BE2C (cell line): ENCODE measurements around the gene THEMIS2.
"Not testable (repeated sequence)": the region's sequence is repeated elsewhere in the genome, so short reads cannot be mapped to it uniquely, and the experiment has no call there.

ENCODE experiments used
- DNase-seq: peaks from one replicate; pipeline ENCODE4 v3.0.0-alpha.2; 2020
- H3K27me3 ChIP-seq: fragments of 250-450 bp; sonication (Bioruptor Pico); 2 replicates; pipeline ENCODE4 v1.5.1; 2020; ENCODE audit warnings: mild to moderate bottlenecking
- H3K36me3 ChIP-seq: fragments of 250-450 bp; sonication (Bioruptor Pico); 2 replicates; pipeline ENCODE4 v1.5.1; 2020; ENCODE audit warnings: mild to moderate bottlenecking
- H3K4me1 ChIP-seq: fragments of 250-450 bp; sonication (Bioruptor Pico); 2 replicates; pipeline ENCODE4 v1.5.1; 2020
- H3K4me3 ChIP-seq: 2 replicates; pipeline ENCODE4 v1.5.1; 2011; ENCODE audit warnings: low read depth, low read length
- H3K9me3 ChIP-seq: fragments of 250-450 bp; sonication (Bioruptor Pico); 2 replicates; pipeline ENCODE4 v1.5.1; 2020
- CTCF ChIP-seq: IDR thresholded peaks from 2 replicates; pipeline ENCODE4 v1.5.1; 2012; ENCODE audit warnings: mild to moderate bottlenecking, low read depth, low read length

The THEMIS2 gene

DNA sequence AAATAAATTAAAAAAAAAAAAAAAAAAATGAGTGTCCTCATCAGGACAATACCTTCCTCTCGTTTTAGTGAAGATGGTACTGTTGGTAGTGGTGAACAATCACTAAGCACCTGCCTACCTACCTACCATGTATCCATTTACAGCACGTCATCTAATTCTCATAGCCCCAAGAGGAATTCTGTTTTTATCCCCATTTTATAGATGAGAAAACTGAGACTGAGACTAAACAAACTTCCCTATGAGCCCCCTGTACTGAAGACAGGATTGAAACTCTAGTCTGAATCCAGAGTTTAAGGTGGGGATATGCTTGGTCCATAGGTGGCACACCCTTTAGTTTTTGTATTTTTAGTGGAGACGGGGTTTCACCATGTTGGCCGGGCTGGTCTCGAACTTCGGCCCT lies 17.3 kb upstream of the THEMIS2 start:
- Histone ChIP-seq H3K4me3 (no peak overlapping the region), H3K9me3 (no peaks in the 10 kb centered on the region), H3K4me1 (no peaks in the 10 kb centered on the region), H3K27me3 (no peaks in the 10 kb centered on the region), H3K36me3 (no peaks in the 10 kb centered on the region; the same call in none of the 2 replicates)
- no peak for DNase-seq
- TF ChIP-seq CTCF = no peak

GRCh38 chr1:27856561-27857343 lies 15.6 kb upstream of the THEMIS2 start:
- TF ChIP-seq CTCF = no peak
- H3K4me3 ChIP-seq = no peak overlapping the region
- H3K9me3 ChIP-seq = no peaks in the 10 kb centered on the region
- no peaks in the 10 kb centered on the region for H3K4me1 ChIP-seq
- H3K27me3 ChIP-seq = no peaks in the 10 kb centered on the region
- no peak for DNase-seq
- H3K36me3 ChIP-seq = no peaks in the 10 kb centered on the region

- not testable (repeated sequence) for H3K27me3 ChIP-seq, DNase-seq, H3K36me3 ChIP-seq, H3K4me3 ChIP-seq, H3K9me3 ChIP-seq, H3K4me1 ChIP-seq
These were observed 14.8 kb upstream of the THEMIS2 start for GRCh38 chr1:27857552-27857951.

- TF ChIP-seq CTCF = peak; percentile 88
- Histone ChIP-seq H3K27me3 (no peaks in the 10 kb centered on the region), H3K9me3 (no peaks in the 10 kb centered on the region), H3K4me1 (no peaks in the 10 kb centered on the region), H3K4me3 (no peak overlapping the region), H3K36me3 (no peaks in the 10 kb centered on the region)
- peak; percentile 77 for DNase-seq
These were observed 14.0 kb upstream of the THEMIS2 start for GRCh38 chr1:27858072-27858948.

DNA sequence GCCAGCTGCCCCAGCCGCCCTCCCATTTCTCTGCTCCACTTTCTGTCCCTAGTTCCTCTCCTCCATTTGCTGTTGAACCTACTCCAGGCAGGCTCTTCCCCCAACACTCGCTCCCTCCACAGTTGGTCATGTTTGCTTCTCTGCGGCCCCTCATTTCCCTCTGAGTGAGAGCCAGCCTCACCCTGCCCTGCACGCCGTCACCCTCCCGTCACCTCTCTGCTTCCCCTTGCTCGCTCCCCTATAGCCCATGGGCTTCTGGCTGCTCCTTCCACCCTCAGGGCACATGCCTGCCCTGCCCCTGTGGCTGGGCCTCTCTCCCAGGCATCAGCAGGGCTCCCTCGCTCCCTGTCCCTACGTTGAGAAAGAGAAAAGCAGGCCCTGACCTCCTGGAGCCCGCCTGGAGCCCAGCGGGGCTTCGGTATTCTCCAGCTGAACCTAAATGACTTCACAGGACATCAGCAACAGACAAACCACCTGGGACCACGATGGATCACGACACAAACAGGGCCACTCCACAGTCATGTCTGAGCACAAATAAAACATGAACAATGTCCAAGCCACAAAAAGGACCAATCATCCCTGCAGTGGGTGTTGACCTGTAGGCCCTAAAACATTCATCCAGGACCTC lies 13.3 kb upstream of the THEMIS2 start:
- DNase-seq = no peak
- no peaks in the 10 kb centered on the region for H3K36me3 ChIP-seq
- H3K9me3 ChIP-seq = no peaks in the 10 kb centered on the region
- H3K4me1 ChIP-seq = no peaks in the 10 kb centered on the region
- no peak overlapping the region for H3K4me3 ChIP-seq
- no peak for TF ChIP-seq CTCF
- H3K27me3 ChIP-seq = no peaks in the 10 kb centered on the region

- Histone ChIP-seq H3K36me3 (no peaks in the 10 kb centered on the region), H3K4me3 (no peak overlapping the region), H3K9me3 (no peaks in the 10 kb centered on the region), H3K4me1 (no peaks in the 10 kb centered on the region), H3K27me3 (no peaks in the 10 kb centered on the region)
- no peak for TF ChIP-seq CTCF
- no peak for DNase-seq
These were observed 10.9 kb upstream of the THEMIS2 start for GRCh38 chr1:27861436-27861835.
